Cardiac fibroblast (primary cell): ENCODE measurements around the gene GTPBP1.

Source experiments
- DNase-seq, 2 donors: peaks; one replicate each; pipeline versions ENCODE4 v3.0.0 to v3.0.0-alpha.2; 2010; ENCODE audit warnings: low read depth in 2 of 2
- H3K4me3 ChIP-seq, 2 donors: replicated peaks in 1 of 2; 1 replicate in 1 of 2; 2 replicates in 1 of 2; pipeline ENCODE4 v1.5.1; 2011; ENCODE audit warnings: low read depth in 2 of 2, low read length in 2 of 2, mild to moderate bottlenecking in 2 of 2, moderate library complexity in 1 of 2
- CTCF ChIP-seq: IDR thresholded peaks from one replicate; pipeline ENCODE4 v1.5.1; 2011; ENCODE audit warnings: low read depth, mild to moderate bottlenecking, low read length, inconsistent platforms

GTPBP1 gene

GRCh38 chr22:38751066-38751421 lies 45.3 kb downstream of the GTPBP1 start:
- no peak for TF ChIP-seq CTCF
- DNase-seq, result no peak
- H3K4me3 ChIP-seq, result no peak overlapping the region

- H3K4me3 ChIP-seq, result no peak overlapping the region
- DNase-seq, result no peak
- TF ChIP-seq CTCF, result no peak
Measured at GRCh38 chr22:38751422-38752346, 45.9 kb downstream of the GTPBP1 start.

- no peak for TF ChIP-seq CTCF
- DNase-seq, result peak; percentile 44 to 84
Measured at GRCh38 chr22:38753948-38754750, 48.4 kb downstream of the GTPBP1 start.

DNA sequence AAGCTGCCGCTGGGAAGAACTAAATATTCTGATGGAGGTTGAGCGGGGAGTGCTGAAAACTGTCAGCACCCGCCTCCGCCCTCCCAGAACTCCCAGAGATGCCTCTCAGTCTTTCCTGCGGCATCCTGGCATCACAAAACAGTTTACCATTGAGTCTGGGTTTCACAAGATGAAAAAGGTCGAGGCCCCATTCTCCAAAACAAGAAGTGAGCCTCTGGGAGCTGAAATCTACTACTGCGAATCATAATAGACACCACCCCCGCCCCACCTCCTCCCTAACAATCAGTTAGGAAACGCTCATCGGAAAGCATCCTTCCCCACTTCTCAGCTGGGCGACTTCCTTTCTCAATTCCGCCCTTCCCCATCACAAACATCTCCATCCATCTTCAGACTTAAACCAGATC lies 49.0 kb downstream of the GTPBP1 start:
- DNase-seq, result peak; percentile 56 to 63
- TF ChIP-seq CTCF, result no peak
- peak overlapping the region; percentile 45 to 65 for H3K4me3 ChIP-seq

More at GRCh38 chr22:38753948-38754750, 48.4 kb downstream of the GTPBP1 start:
- H3K4me3 ChIP-seq, result peak overlapping the region; percentile 30 to 65

DNA sequence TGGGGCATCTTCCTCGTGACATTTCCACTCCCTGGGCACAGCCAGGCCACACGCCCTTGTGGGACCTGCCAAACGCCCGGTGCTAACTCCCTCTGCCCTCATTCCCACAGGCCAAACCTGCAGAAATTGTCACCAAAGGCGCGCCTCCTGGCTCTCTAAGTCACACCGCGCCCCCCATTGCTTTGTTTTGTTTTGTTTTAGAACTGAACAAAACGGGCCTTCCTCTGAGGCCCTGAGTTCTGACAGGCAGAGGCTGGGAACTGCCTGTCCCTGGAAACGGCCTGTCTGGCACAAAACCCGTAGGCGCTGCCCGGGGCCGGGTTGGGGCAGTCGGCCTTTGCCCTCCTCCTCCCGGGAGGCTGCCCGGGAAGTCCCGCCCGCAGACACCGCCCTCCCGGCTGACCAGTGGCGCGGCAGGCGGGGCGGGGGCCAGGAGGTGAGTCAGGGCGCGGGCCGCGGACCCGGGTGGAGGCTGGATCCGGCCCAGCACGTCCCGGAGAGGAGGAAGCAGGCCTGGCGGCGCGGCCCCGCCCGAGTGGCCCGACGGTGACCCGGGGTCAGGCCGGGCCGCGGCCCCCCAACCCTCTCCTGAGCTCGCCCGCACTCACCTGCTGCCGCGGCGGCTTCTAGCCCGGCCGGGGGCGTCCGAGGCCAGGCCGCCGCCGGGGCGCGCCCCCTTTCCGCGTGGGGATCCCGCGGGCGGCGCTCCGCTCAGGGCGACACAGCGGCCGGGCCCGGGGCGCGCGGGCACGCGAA lies 49.6 kb downstream of the GTPBP1 start:
- no peak for TF ChIP-seq CTCF
- DNase-seq, result peak; percentile 81 to 87
- H3K4me3 ChIP-seq, result peak overlapping the region; percentile 45 to 65

- TF ChIP-seq CTCF, result no peak
- peak; percentile 83 to 88 for DNase-seq
- H3K4me3 ChIP-seq, result peak within 1 kb of the TSS; percentile 46 to 65
Measured at GRCh38 chr22:38755911-38756532, 50.3 kb downstream of the GTPBP1 start, which contains the start of gene SUN2. SUN2 (minus strand) TSS chr22:38755998; CDS start chr22:38752628, 3,370 bp downstream.
